MM.1S (cell line): ENCODE data around the gene CRISP1.

ENCODE experiments used
- DNase-seq: peaks from one replicate; pipeline ENCODE4 v3.0.0-alpha.2; 2015
- H2AFZ ChIP-seq: fragments of 300-600 bp; sonication (generic); 2 replicates; pipeline ENCODE4 v1.6.0; 2016; ENCODE audit warnings: antibody characterized with exemption, low read length
- H3F3A ChIP-seq: fragments of 300-600 bp; sonication (generic); 2 replicates; pipeline ENCODE4 v1.6.1; 2016; ENCODE audit warnings: mild to moderate bottlenecking, antibody characterized with exemption, low read length, moderate library complexity, mixed read lengths; ENCODE audit not compliant: insufficient read depth
- H3K27ac ChIP-seq: fragments of 300-600 bp; sonication (generic); 2 replicates; pipeline ENCODE4 v1.5.1; 2016; ENCODE audit warnings: mild to moderate bottlenecking, low read length
- H3K27me3 ChIP-seq: fragments of 300-600 bp; sonication (generic); replicated peaks from 2 replicates; pipeline ENCODE4 v1.6.0; 2016; ENCODE audit warnings: low read length; ENCODE audit not compliant: insufficient read depth
- H3K36me3 ChIP-seq: fragments of 300-600 bp; sonication (generic); replicated peaks from 2 replicates; pipeline ENCODE4 v1.6.1; 2016; ENCODE audit warnings: mild to moderate bottlenecking, low read length, mixed read lengths; ENCODE audit not compliant: insufficient read depth
- H3K4me1 ChIP-seq: fragments of 300-600 bp; sonication (generic); 2 replicates; pipeline ENCODE4 v1.6.1; 2016; ENCODE audit warnings: low read length, mixed read lengths
- H3K4me2 ChIP-seq: fragments of 300-600 bp; sonication (generic); 2 replicates; pipeline ENCODE4 v1.6.0; 2016; ENCODE audit warnings: low read depth, low read length
- H3K4me3 ChIP-seq: fragments of 300-600 bp; sonication (generic); 2 replicates; pipeline ENCODE4 v1.5.1; 2016; ENCODE audit warnings: low read length, mixed read lengths
- H3K79me2 ChIP-seq: fragments of 300-600 bp; sonication (generic); 2 replicates; pipeline ENCODE4 v1.6.1; 2016; ENCODE audit warnings: mixed run types, low read length, mixed read lengths
- H3K9ac ChIP-seq: fragments of 300-600 bp; sonication (generic); 2 replicates; pipeline ENCODE4 v1.6.1; 2016; ENCODE audit warnings: low read length, mixed read lengths
- H3K9me2 ChIP-seq: fragments of 300-600 bp; sonication (generic); replicated peaks from 2 replicates; pipeline ENCODE4 v1.6.1; 2016; ENCODE audit warnings: mild to moderate bottlenecking, low read length, mixed read lengths; ENCODE audit not compliant: insufficient read depth
- H3K9me3 ChIP-seq: fragments of 300-600 bp; sonication (generic); replicated peaks from 2 replicates; pipeline ENCODE4 v1.6.1; 2016; ENCODE audit warnings: mild to moderate bottlenecking, low read length, mixed read lengths; ENCODE audit not compliant: insufficient read depth
- H4K20me1 ChIP-seq: fragments of 300-600 bp; sonication (generic); 2 replicates; pipeline ENCODE4 v1.6.1; 2016; ENCODE audit warnings: mild to moderate bottlenecking, low read length, moderate library complexity, mixed read lengths; ENCODE audit not compliant: insufficient read depth
- CTCF ChIP-seq: fragments of 300-600 bp; sonication (generic); IDR thresholded peaks from 2 replicates; pipeline ENCODE4 v1.5.1; 2016; ENCODE audit warnings: antibody characterized with exemption, low read length, mixed read lengths
- EZH2 ChIP-seq: fragments of 300-600 bp; sonication (generic); optimal IDR thresholded peaks from 2 replicates; pipeline ENCODE3; 2017; ENCODE audit warnings: low read depth, mild to moderate bottlenecking, antibody characterized with exemption, low read length, mixed read lengths
- EZH2phosphoT487 ChIP-seq: fragments of 300-600 bp; sonication (generic); IDR thresholded peaks from 2 replicates; pipeline ENCODE4 v1.6.1; 2018; ENCODE audit warnings: antibody characterized with exemption, low read length

CRISP1 gene

GRCh38 chr6:49847673-49848072 lies 18.7 kb downstream of the CRISP1 start:
- Histone ChIP-seq H3K4me1 (no peaks in the 10 kb centered on the region), H2AFZ (no peak overlapping the region), H3K9ac (no peak overlapping the region), H3K27ac (no peak overlapping the region), H3K4me3 (no peak overlapping the region), H4K20me1 (no peaks in the 10 kb centered on the region), H3K27me3 (no peaks in the 10 kb centered on the region), H3K9me3 (no peaks in the 10 kb centered on the region), H3F3A (no peaks in the 10 kb centered on the region), H3K4me2 (no peak overlapping the region), H3K9me2 (no peaks in the 10 kb centered on the region), H3K79me2 (no peaks in the 10 kb centered on the region), H3K36me3 (no peaks in the 10 kb centered on the region)
- no peak for DNase-seq
- TF ChIP-seq EZH2phosphoT487 = no peak
- TF ChIP-seq EZH2 = no peak
- no peak for TF ChIP-seq CTCF

DNA sequence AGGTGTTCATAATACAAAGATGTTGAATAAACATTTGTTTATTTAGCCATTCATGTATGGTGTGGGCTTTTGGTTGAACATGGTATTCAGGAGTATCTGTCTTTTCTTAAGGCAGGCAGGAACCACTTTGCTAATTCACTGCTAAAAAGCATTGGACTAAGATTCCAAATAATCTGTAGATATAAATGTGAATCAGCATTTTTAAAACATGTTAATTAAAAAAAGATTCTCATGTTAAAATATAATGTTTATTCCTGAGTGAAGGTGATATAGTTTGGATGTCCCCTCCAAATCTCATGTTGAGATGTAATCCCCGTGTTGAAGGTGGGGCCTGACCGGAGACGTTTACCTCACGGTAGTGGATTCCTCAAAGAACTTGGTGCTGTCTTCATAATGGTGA lies 19.3 kb downstream of the CRISP1 start:
- no peak for TF ChIP-seq CTCF
- TF ChIP-seq EZH2phosphoT487 = no peak
- TF ChIP-seq EZH2 = no peak
- H3K9me3 ChIP-seq = no peaks in the 10 kb centered on the region
- H3K4me3 ChIP-seq = no peak overlapping the region

DNA sequence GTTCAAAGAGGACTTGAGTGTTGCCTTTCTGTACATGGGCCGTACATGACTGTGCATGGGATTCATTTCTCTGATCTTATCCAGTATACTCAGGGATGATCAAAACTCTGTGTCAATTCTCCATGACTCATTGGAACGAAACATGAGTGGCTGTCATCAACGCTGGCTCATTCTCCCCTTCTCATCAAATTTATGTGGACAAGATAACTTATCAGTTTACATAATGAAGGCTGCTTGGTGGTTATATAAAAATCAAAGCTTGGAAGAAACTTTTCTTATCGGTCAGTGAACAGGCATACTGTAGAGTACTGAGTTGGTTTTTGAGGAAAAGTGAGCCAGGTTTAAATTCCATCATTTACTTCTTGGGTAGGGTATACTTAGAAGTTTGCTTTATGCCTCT lies 24.9 kb downstream of the CRISP1 start:
- Histone ChIP-seq H3K4me1 (no peaks in the 10 kb centered on the region), H3K4me3 (no peak overlapping the region), H3K27ac (no peak overlapping the region), H4K20me1 (no peaks in the 10 kb centered on the region), H3K9me2 (no peaks in the 10 kb centered on the region), H3K4me2 (no peak overlapping the region), H3F3A (no peaks in the 10 kb centered on the region), H3K27me3 (no peaks in the 10 kb centered on the region), H3K9me3 (no peaks in the 10 kb centered on the region), H2AFZ (no peak overlapping the region), H3K36me3 (no peaks in the 10 kb centered on the region), H3K9ac (no peak overlapping the region), H3K79me2 (no peaks in the 10 kb centered on the region)
- no peak for DNase-seq
- TF ChIP-seq EZH2phosphoT487 (no peak), EZH2 (no peak), CTCF (no peak)

More for the DNA sequence above, 19.3 kb downstream of the CRISP1 start:
- Histone ChIP-seq H3F3A (no peaks in the 10 kb centered on the region), H3K9ac (no peak overlapping the region), H2AFZ (no peak overlapping the region), H3K27ac (no peak overlapping the region), H3K36me3 (no peaks in the 10 kb centered on the region), H3K79me2 (no peaks in the 10 kb centered on the region), H3K4me2 (no peak overlapping the region), H3K9me2 (no peaks in the 10 kb centered on the region), H3K4me1 (no peaks in the 10 kb centered on the region), H4K20me1 (no peaks in the 10 kb centered on the region), H3K27me3 (no peaks in the 10 kb centered on the region)
- no peak for DNase-seq
